Erythroblast (primary cell): ENCODE measurements around the gene DAPK2.

Source experiments
- GATA1 ChIP-seq: IDR thresholded peaks from 2 replicates; pipeline ENCODE4 v1.6.1; 2011; ENCODE audit warnings: low read depth, mild to moderate bottlenecking, control low read depth, low read length, moderate library complexity
- POLR2A ChIP-seq: IDR thresholded peaks from 2 replicates; pipeline ENCODE4 v1.6.1; 2011; ENCODE audit warnings: mild to moderate bottlenecking, low read length

DNA sequence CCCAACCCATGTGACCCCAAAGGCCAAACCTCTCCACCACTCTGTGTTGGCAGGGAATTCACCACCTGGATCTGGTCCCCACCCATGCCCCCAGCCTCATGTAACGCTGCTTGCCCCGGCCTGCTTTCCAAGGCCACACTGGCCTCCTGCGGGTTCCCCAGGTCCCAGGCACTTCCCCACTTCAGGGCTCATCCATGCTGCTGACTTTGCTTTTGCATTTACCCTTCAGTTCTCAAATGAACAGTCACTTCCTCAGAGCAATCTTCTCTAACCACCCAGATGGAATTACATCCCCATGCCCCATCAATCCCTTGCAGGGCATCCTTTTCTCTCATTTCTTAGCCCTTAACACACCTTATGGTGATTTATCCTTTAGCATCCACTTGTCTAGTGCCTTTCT is 9.2 kb downstream of the DAPK2 start:
- TF ChIP-seq POLR2A (no peak), GATA1 (no peak)
